ENCODE data around the gene RIMS1. TPM values are rescaled to one million over a fixed set of nuclear protein-coding genes. Genes with fewer than 3 reads are reported as not detected.

Gene RIMS1
- total RNA-seq, 1 experiment from 2014 or later: 0.57 TPM

- no TSS peak for BruUV-seq (replicated peaks)
- intact Hi-C loops (cut with micrococcal nuclease; ENCODE audit: unreplicated experiment): no loop called here
- DNase-seq: no peak
- no peak overlapping the region for H3K4me3 Mint-ChIP-seq (ENCODE audit: low read depth, unreplicated experiment)
- H3K4me1 Mint-ChIP-seq (ENCODE audit: low read depth, unreplicated experiment): peaks cover 15% of the 10 kb centered on the region
- peaks cover 9% of the 10 kb centered on the region for H3K36me3 Mint-ChIP-seq (ENCODE audit: insufficient read depth, unreplicated experiment)
- CTCF ChIA-PET: no interaction called here
- no peak overlapping the region for H3K27ac Mint-ChIP-seq (ENCODE audit: unreplicated experiment)
- TF ChIP-seq, protein P1, sequence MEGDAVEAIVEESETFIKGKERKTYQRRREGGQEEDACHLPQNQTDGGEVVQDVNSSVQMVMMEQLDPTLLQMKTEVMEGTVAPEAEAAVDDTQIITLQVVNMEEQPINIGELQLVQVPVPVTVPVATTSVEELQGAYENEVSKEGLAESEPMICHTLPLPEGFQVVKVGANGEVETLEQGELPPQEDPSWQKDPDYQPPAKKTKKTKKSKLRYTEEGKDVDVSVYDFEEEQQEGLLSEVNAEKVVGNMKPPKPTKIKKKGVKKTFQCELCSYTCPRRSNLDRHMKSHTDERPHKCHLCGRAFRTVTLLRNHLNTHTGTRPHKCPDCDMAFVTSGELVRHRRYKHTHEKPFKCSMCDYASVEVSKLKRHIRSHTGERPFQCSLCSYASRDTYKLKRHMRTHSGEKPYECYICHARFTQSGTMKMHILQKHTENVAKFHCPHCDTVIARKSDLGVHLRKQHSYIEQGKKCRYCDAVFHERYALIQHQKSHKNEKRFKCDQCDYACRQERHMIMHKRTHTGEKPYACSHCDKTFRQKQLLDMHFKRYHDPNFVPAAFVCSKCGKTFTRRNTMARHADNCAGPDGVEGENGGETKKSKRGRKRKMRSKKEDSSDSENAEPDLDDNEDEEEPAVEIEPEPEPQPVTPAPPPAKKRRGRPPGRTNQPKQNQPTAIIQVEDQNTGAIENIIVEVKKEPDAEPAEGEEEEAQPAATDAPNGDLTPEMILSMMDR (IDR thresholded peaks at IDR 0.05; ENCODE audit: unreplicated experiment): no peak
- peaks cover 51% of the 10 kb centered on the region for H3K27me3 Mint-ChIP-seq (ENCODE audit: unreplicated experiment)
- H3K9me3 Mint-ChIP-seq (ENCODE audit: low read depth, unreplicated experiment): no peaks in the 10 kb centered on the region
These were observed 2.5 kb downstream of the RIMS1 start for GRCh38 chr6:71888756-71889340.

- H3K27me3 Mint-ChIP-seq (ENCODE audit: unreplicated experiment): peaks cover 51% of the 10 kb centered on the region
- intact Hi-C loops (cut with micrococcal nuclease; ENCODE audit: unreplicated experiment): no loop called here
- no TSS peak for BruUV-seq (replicated peaks)
These were observed 3.0 kb downstream of the RIMS1 start for GRCh38 chr6:71889366-71889765.

GRCh38 chr6:71892641-71893040, 6.3 kb downstream of the RIMS1 start:
- no peaks in the 10 kb centered on the region for H3K9me3 Mint-ChIP-seq (ENCODE audit: low read depth, unreplicated experiment)
- TF ChIP-seq, protein P1 (IDR thresholded peaks at IDR 0.05; ENCODE audit: unreplicated experiment): no peak
- CTCF ChIA-PET: no interaction called here
- no peaks in the 10 kb centered on the region for H3K4me1 Mint-ChIP-seq (ENCODE audit: low read depth, unreplicated experiment)
- H3K36me3 Mint-ChIP-seq (ENCODE audit: insufficient read depth, unreplicated experiment): no peaks in the 10 kb centered on the region
- no TSS peak for BruUV-seq (replicated peaks)
- intact Hi-C loops (cut with micrococcal nuclease; ENCODE audit: unreplicated experiment): no loop called here
- peaks cover 18% of the 10 kb centered on the region for H3K27me3 Mint-ChIP-seq (ENCODE audit: unreplicated experiment)
- no peak for DNase-seq
- no peak overlapping the region for H3K4me3 Mint-ChIP-seq (ENCODE audit: low read depth, unreplicated experiment)
- no peak overlapping the region for H3K27ac Mint-ChIP-seq (ENCODE audit: unreplicated experiment)

More at GRCh38 chr6:71889366-71889765, 3.0 kb downstream of the RIMS1 start:
- H3K4me1 Mint-ChIP-seq (ENCODE audit: low read depth, unreplicated experiment): peaks cover 15% of the 10 kb centered on the region
- CTCF ChIA-PET: no interaction called here
- DNase-seq: no peak
- TF ChIP-seq, protein P1 (IDR thresholded peaks at IDR 0.05; ENCODE audit: unreplicated experiment): no peak
- peaks cover 9% of the 10 kb centered on the region for H3K36me3 Mint-ChIP-seq (ENCODE audit: insufficient read depth, unreplicated experiment)
- H3K4me3 Mint-ChIP-seq (ENCODE audit: low read depth, unreplicated experiment): no peak overlapping the region
- H3K9me3 Mint-ChIP-seq (ENCODE audit: low read depth, unreplicated experiment): no peaks in the 10 kb centered on the region
- no peak overlapping the region for H3K27ac Mint-ChIP-seq (ENCODE audit: unreplicated experiment)

DNA sequence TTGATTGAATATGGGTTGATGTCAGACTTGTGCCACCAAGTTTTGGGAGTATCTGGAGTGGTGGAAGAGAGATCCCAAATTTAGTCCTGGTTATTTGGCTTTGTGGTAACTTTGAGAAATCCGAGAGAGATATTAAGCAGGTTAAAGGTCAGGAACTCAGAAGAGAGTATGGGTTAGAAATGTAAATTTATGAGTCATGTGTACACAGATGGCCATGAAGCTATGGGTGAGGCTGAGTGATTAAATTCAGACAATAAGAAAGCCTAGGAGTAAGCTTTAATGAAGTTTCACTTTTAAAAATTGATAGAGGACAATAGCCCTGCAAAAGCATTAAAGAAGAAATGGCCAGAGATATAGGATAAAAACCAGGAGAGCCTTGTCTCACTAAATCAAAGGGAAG, 14.3 kb downstream of the RIMS1 start:
- no peaks in the 10 kb centered on the region for H3K9me3 Mint-ChIP-seq (ENCODE audit: low read depth, unreplicated experiment)
- no peaks in the 10 kb centered on the region for H3K36me3 Mint-ChIP-seq (ENCODE audit: insufficient read depth, unreplicated experiment)
- H3K4me1 Mint-ChIP-seq (ENCODE audit: low read depth, unreplicated experiment): no peaks in the 10 kb centered on the region
- no peak for DNase-seq
- H3K27me3 Mint-ChIP-seq (ENCODE audit: unreplicated experiment): no peaks in the 10 kb centered on the region
- BruUV-seq (replicated peaks): no TSS peak
- intact Hi-C loops (cut with micrococcal nuclease; ENCODE audit: unreplicated experiment): no loop called here
- no peak overlapping the region for H3K27ac Mint-ChIP-seq (ENCODE audit: unreplicated experiment)
- TF ChIP-seq, protein P1 (IDR thresholded peaks at IDR 0.05; ENCODE audit: unreplicated experiment): no peak
- CTCF ChIA-PET: no interaction called here
- no peak overlapping the region for H3K4me3 Mint-ChIP-seq (ENCODE audit: low read depth, unreplicated experiment)
